Activated CD8-positive, alpha-beta T cell treated with anti-CD3 and anti-CD28 coated beads for 36 hours (primary cell): ENCODE measurements around the gene ADIPOR2. TPM values are rescaled to one million over a fixed set of nuclear protein-coding genes. Genes with fewer than 3 reads are reported as not detected.

Experiments used
- ATAC-seq: fragments of 200-7000 bp; cut with Tn5 transposase; one replicate; pipeline ENCODE4 v1.10.0; 2021; ENCODE audit warnings: mild to moderate bottlenecking, moderate library complexity
- CTCF ChIA-PET: fragments of 350-600 bp; sonication (Branson Sonifier 250); formaldehyde crosslinking; loops from one replicate; lab custom pipeline; 2021; ENCODE audit warnings: antibody characterized with exemption; lab: Charles Lee
- POLR2A ChIA-PET: fragments of 350-600 bp; sonication (Branson Sonifier 250); formaldehyde crosslinking; loops from one replicate; lab custom pipeline; 2021; ENCODE audit warnings: antibody characterized with exemption; lab: Charles Lee
- DNase-seq: peaks from one replicate; pipeline ENCODE4 v3.0.0-alpha.2; 2020
- H3K27ac Mint-ChIP-seq: one replicate; pipeline ENCODE4 v1.8.0; 2021; ENCODE audit warnings: mild to moderate bottlenecking, mixed read lengths
- H3K27me3 Mint-ChIP-seq: one replicate; pipeline ENCODE4 v1.8.0; 2021; ENCODE audit warnings: mixed read lengths
- H3K36me3 Mint-ChIP-seq: one replicate; pipeline ENCODE4 v1.8.0; 2021; ENCODE audit warnings: low read depth, mixed read lengths
- H3K4me1 Mint-ChIP-seq: one replicate; pipeline ENCODE4 v1.8.0; 2021; ENCODE audit warnings: low read depth, mixed read lengths
- H3K4me3 Mint-ChIP-seq: one replicate; pipeline ENCODE4 v1.8.0; 2021; ENCODE audit warnings: mild to moderate bottlenecking, moderate library complexity, mixed read lengths
- H3K9me3 Mint-ChIP-seq: one replicate; pipeline ENCODE4 v1.8.0; 2021; ENCODE audit warnings: mixed read lengths
- intact Hi-C: fragments of 100-400 bp; cut with micrococcal nuclease; formaldehyde crosslinking; loops from one replicate; pipeline ENCODE4 v1.10.0; 2022
- total RNA-seq, 2 experiments: library from RNA; stranded (reverse); gene quantifications; one replicate each; pipeline ENCODE4 v1.2.3, GENCODE V29; 2021
- TF ChIP-seq, protein P1 (sequence below): fragments of 200-600 bp; IDR thresholded peaks from one replicate; pipeline ENCODE4 v1.8.0; 2022; ENCODE audit warnings: antibody characterized with exemption, mild to moderate bottlenecking

The ADIPOR2 gene
- total RNA-seq, 2 experiments from 2014 or later, result 48.3 to 49.9 TPM

DNA sequence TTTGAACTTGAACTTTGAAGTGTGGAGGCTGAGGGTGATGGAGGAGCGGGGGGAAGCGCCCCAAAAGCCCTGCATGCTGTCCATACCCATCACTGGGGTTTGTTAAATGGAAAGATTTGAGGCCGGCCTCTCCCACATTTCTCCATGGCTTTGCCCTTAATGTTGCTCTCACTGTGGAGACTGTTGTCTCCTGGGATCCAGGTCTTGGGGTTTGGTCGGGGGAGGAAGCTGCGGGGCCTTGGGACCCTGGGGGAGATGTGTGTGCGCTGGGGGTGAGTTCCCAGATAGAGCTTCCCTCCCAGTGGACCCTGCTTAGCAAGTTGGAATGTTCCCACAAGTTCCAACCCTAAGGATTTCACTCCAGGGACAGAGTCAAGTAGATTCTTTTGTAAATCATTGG is 101.5 kb downstream of the ADIPOR2 start:
- ChIA-PET POLR2A (interaction anchor here (0.6 kb wide), 1 partner anchor 138 kb away, joined by 3 read pairs; no protein-coding TSS in a partner anchor), CTCF (interaction anchor here (0.5 to 16.4 kb wide), 15 partner anchors 10 to 242 kb away, joined by 3 to 456 read pairs (median 8); partner anchors contain the start of genes ADIPOR2 and WNT5B)
- Mint-ChIP-seq H3K4me3 (no peak overlapping the region), H3K4me1 (peaks cover 25% of the 10 kb centered on the region), H3K27me3 (no peaks in the 10 kb centered on the region), H3K9me3 (no peaks in the 10 kb centered on the region), H3K36me3 (peaks cover 2% of the 10 kb centered on the region), H3K27ac (peak overlapping the region; percentile 86)
- intact Hi-C loops, result no loop called here
- DNase-seq (no peak), ATAC-seq (no peak)
- TF ChIP-seq, protein P1, sequence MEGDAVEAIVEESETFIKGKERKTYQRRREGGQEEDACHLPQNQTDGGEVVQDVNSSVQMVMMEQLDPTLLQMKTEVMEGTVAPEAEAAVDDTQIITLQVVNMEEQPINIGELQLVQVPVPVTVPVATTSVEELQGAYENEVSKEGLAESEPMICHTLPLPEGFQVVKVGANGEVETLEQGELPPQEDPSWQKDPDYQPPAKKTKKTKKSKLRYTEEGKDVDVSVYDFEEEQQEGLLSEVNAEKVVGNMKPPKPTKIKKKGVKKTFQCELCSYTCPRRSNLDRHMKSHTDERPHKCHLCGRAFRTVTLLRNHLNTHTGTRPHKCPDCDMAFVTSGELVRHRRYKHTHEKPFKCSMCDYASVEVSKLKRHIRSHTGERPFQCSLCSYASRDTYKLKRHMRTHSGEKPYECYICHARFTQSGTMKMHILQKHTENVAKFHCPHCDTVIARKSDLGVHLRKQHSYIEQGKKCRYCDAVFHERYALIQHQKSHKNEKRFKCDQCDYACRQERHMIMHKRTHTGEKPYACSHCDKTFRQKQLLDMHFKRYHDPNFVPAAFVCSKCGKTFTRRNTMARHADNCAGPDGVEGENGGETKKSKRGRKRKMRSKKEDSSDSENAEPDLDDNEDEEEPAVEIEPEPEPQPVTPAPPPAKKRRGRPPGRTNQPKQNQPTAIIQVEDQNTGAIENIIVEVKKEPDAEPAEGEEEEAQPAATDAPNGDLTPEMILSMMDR, result no peak

DNA sequence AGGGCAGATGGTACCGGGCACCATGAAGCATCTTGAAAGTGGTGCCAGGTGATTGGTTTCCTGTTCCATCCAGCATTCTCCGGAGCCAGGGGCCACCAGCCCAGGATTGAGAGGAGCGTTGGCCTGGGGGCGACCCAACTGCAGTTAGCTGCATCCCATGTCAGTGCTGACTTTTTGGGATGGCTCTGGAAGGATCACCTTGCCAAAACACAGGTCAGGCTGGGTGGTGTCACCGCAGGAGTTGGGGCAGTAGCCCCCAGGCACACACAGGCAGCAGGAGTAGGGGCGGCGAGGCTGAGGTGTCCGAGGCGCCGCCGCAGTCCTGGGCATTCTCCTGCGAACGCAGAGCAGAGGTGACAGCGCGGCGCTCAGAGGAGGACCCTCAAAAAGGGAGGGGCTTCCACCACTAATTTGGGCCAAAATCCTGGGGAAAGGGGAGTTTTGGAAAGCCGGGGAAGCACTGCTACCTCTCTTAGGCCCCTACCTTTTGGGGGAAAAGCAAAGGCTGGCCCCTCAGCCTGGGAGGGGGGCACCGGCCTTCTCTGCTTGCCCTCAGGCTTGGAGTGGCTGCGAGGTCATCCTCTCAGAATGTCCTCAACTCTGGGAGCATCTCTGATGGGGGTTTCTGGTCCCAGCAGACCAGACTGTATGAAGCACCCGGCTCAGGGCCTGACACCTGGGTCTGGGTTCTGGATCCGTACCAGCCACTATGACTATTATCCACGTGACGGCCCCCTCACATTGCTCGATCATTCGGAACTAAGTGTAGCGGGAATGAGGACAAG is 102.7 kb downstream of the ADIPOR2 start:
- ATAC-seq, result no peak
- Mint-ChIP-seq H3K27ac (no peak overlapping the region), H3K9me3 (no peaks in the 10 kb centered on the region), H3K4me3 (no peak overlapping the region), H3K36me3 (peaks cover 2% of the 10 kb centered on the region), H3K4me1 (peaks cover 25% of the 10 kb centered on the region), H3K27me3 (no peaks in the 10 kb centered on the region)
- no peak for DNase-seq
- ChIA-PET CTCF (interaction anchor here (7.7 to 16.4 kb wide), 3 partner anchors 143 to 161 kb away, joined by 135 to 456 read pairs (median 152); partner anchors contain the start of gene WNT5B), POLR2A (interaction anchor here (0.5 kb wide), 1 partner anchor 102 kb away, joined by 3 read pairs; no protein-coding TSS in a partner anchor)
- intact Hi-C loops, result no loop called here
- TF ChIP-seq, protein P1, result no peak

DNA sequence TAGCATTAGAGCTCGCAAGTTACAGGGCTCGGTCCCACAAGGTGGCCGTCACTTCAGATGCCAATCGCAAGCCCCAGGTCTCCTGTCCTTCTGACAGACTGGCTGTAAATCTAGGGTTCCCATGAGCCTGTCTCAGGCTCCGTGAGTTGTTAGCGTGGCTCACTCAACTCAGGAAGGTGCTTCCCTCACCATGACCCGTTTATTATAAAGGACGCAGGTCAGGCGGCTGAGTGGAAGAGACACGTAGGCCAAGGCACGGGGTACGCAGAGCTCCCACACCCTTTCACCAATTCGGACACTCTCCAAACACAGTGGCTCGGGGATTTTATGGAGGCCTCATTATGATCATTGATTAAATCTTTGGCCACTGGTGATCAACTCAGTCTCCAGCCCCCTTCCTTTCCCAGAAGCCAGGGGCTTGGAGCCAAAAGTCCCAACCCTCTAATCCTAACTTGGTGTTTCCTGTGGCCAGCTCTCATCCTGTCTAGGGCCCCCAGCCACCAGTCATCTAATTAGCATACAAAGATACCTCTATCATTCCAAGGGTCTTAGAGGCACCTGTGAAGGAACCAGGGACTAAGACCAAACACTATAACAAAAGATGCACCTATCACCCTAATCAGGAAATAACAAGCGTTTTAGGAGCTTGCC is 103.7 kb downstream of the ADIPOR2 start:
- Mint-ChIP-seq H3K36me3 (no peaks in the 10 kb centered on the region), H3K4me3 (no peak overlapping the region), H3K27me3 (no peaks in the 10 kb centered on the region), H3K4me1 (peaks cover 25% of the 10 kb centered on the region), H3K27ac (no peak overlapping the region), H3K9me3 (no peaks in the 10 kb centered on the region)
- intact Hi-C loops, result no loop called here
- DNase-seq (no peak), ATAC-seq (no peak)
- POLR2A ChIA-PET, result interaction anchor here (0.8 to 0.9 kb wide), 2 partner anchors 136 to 145 kb away, joined by 3 to 4 read pairs; no protein-coding TSS in a partner anchor
- TF ChIP-seq, protein P1, result no peak
- CTCF ChIA-PET, result interaction anchor here (0.6 to 16.4 kb wide), 5 partner anchors 42 to 489 kb away, joined by 3 to 456 read pairs (median 5); no protein-coding TSS in a partner anchor

DNA sequence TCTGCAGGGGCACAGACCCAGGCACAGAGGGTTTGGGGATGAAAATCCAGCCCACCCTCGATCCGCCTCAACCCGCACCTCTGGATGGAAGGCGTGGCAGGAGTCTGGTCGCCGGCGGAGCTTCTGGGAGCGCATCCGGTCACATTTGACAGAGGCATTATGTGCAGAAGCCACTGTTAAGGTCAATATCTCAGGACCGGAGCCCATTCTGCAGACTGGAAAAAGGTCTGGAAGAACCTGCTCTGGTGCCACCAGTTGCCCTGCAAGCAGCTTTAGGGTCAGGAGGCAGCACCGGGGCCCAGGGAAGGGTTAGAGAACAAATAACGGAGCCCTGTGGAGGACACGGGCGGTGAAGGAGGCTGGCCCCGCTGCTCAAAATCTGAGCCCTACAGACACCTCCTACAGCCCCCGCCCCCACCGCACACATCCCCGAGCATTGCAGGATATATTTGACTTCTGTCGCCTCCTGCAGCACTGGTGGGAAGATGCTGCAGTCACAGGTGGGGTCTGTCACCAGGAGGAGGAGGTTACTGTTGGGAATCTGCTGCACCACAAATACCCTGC is 104.4 kb downstream of the ADIPOR2 start:
- Mint-ChIP-seq H3K27me3 (no peaks in the 10 kb centered on the region), H3K4me3 (peak overlapping the region; percentile 85), H3K9me3 (no peaks in the 10 kb centered on the region), H3K36me3 (no peaks in the 10 kb centered on the region), H3K4me1 (peaks cover 23% of the 10 kb centered on the region), H3K27ac (no peak overlapping the region)
- ChIA-PET CTCF (interaction anchor here (0.6 to 16.4 kb wide), 9 partner anchors 10 to 1220 kb away, joined by 3 to 456 read pairs (median 3); partner anchors contain the start of gene WNT5B), POLR2A (interaction anchor here (0.6 to 2.1 kb wide), 3 partner anchors 132 to 145 kb away, joined by 3 to 17 read pairs (median 4); no protein-coding TSS in a partner anchor)
- DNase-seq (no peak), ATAC-seq (no peak)
- intact Hi-C loops, result no loop called here
- TF ChIP-seq, protein P1, result no peak
